HepG2 (cell line): Measurements from ENCODE around the gene ATP5F1E. TPM values are rescaled to one million over a fixed set of nuclear protein-coding genes. Genes with fewer than 3 reads are reported as not detected.

Experiments
- ARHGAP35 ChIP-seq: sonication (generic); formaldehyde crosslinking; IDR thresholded peaks from 2 replicates; pipeline ENCODE4 v1.9.0; 2022; ENCODE audit warnings: mild to moderate bottlenecking, inconsistent platforms, moderate library complexity, missing genetic modification reagents, borderline replicate concordance
- ATF2 ChIP-seq: sonication (generic); formaldehyde crosslinking; IDR thresholded peaks from 2 replicates; pipeline ENCODE4 v1.4.0; 2020; ENCODE audit warnings: missing genetic modification reagents
- E2F5 ChIP-seq: sonication (generic); formaldehyde crosslinking; conservative IDR thresholded peaks from 2 replicates; pipeline ENCODE4 v1.4.0; 2020; ENCODE audit warnings: missing genetic modification reagents
- FOXO1 ChIP-seq: sonication (generic); formaldehyde crosslinking; IDR thresholded peaks from 2 replicates; pipeline ENCODE4 v1.4.0; 2020; ENCODE audit warnings: missing genetic modification reagents
- FUBP1 ChIP-seq: sonication (generic); formaldehyde crosslinking; IDR thresholded peaks from 2 replicates; pipeline ENCODE4 v1.5.1; 2020; ENCODE audit warnings: missing genetic modification reagents, mild to moderate bottlenecking, borderline replicate concordance
- HNF4A ChIP-seq: sonication (generic); formaldehyde crosslinking; IDR thresholded peaks from 2 replicates; pipeline ENCODE4 v1.4.0; 2020; ENCODE audit warnings: missing genetic modification reagents
- IKZF4 ChIP-seq: sonication (generic); formaldehyde crosslinking; IDR thresholded peaks from 2 replicates; pipeline ENCODE4 v1.5.1; 2020; ENCODE audit warnings: borderline replicate concordance, mild to moderate bottlenecking, low read depth, missing genetic modification reagents; ENCODE audit errors: not compliant biosample characterization
- RBM39 ChIP-seq: fragments of 200-400 bp; formaldehyde crosslinking; IDR thresholded peaks from one replicate; pipeline ENCODE4 v1.6.1; 2018; ENCODE audit warnings: antibody characterized with exemption, mild to moderate bottlenecking, low read depth, low read length; ENCODE audit not compliant: poor library complexity, severe bottlenecking
- TFDP2 ChIP-seq: sonication (generic); formaldehyde crosslinking; IDR thresholded peaks from 2 replicates; pipeline ENCODE4 v1.4.0; 2020; ENCODE audit warnings: missing genetic modification reagents
- TGIF2 ChIP-seq: IDR thresholded peaks from 2 replicates; pipeline ENCODE4 v1.6.1; 2016; ENCODE audit warnings: control low read depth, missing compliant biosample characterization
- THAP9 ChIP-seq: sonication (generic); formaldehyde crosslinking; IDR thresholded peaks from 2 replicates; pipeline ENCODE4; 2020; ENCODE audit warnings: missing genetic modification reagents, mild to moderate bottlenecking, borderline replicate concordance
- ZFP91 ChIP-seq: sonication (generic); formaldehyde crosslinking; IDR thresholded peaks from 2 replicates; pipeline ENCODE4 v1.9.0; 2022; ENCODE audit warnings: missing genetic modification reagents, mild to moderate bottlenecking, borderline replicate concordance
- ZNF800 ChIP-seq: sonication (generic); formaldehyde crosslinking; IDR thresholded peaks from 2 replicates; pipeline ENCODE4 v1.4.0; 2020; ENCODE audit warnings: missing genetic modification reagents
- polyA plus RNA-seq, 8 experiments: library from polyadenylated mRNA; depleted of rRNA in 3 of 8; stranded (reverse) in 7 of 8; unstranded in 1 of 8; fragments of >200 nt; fragmentation: Illumina TruSeq in 4 of 8; extraction: Trizol in 4 of 8; gene quantifications; 2 replicates each; pipeline versions ENCODE4 v1.2.1 to v1.2.3, GENCODE V29; 2011 to 2016; ENCODE audit warnings: low read depth in 4 of 8, missing spikeins in 1 of 8, mixed read lengths in 1 of 8; ENCODE audit not compliant: insufficient read depth in 1 of 8
- total RNA-seq, 5 experiments: library from RNA; depleted of rRNA; stranded (reverse); fragments of >200 nt; fragmentation: Illumina TruSeq; extraction: Trizol; gene quantifications; 2 replicates each; pipeline ENCODE4 v1.2.3, GENCODE V29; 2016; ENCODE audit warnings: low read depth in 1 of 5

Gene ATP5F1E
- total and polyA plus RNA-seq, 2 of the 13 experiments (the other 11 are each of a cell fraction or from before 2014, with no cell fraction given), result 121 to 134 TPM

- TF ChIP-seq E2F5 (CRISPR knock-in tag) (peak; percentile 87), THAP9 (CRISPR knock-in tag) (0 out of 2 replicates have a peak, but pooled peaks have one; percentile 40), FOXO1 (CRISPR knock-in tag) (peak; percentile 23; the same call in 1 of the 2 replicates), ZNF800 (CRISPR knock-in tag) (peak; percentile 54; the same call in 1 of the 2 replicates), ZFP91 (CRISPR knock-in tag) (peak; percentile 44; the same call in 1 of the 2 replicates), RBM39 (no peak), ARHGAP35 (no peak), HNF4A (peak; percentile 42; the same call in 1 of the 2 replicates), TFDP2 (CRISPR knock-in tag) (0 out of 2 replicates have a peak, but pooled peaks have one; percentile 67), TGIF2 (CRISPR knock-in tag) (no peak), IKZF4 (CRISPR knock-in tag) (no peak), FUBP1 (CRISPR knock-in tag) (no peak), ATF2 (CRISPR knock-in tag) (peak; percentile 54; the same call in 1 of the 2 replicates)
Observed at GRCh38 chr20:58980711-58981627, 51.2 kb downstream of the ATP5F1E start, which contains the start of gene NELFCD (continued).
